IPS-18c (cell line): ENCODE results near the gene SEZ6.

Experiments
- H3K4me3 ChIP-seq: 2 replicates; pipeline ENCODE4 v1.7.0; 2013; ENCODE audit warnings: low read depth, mild to moderate bottlenecking, low read length, moderate library complexity; ENCODE audit not compliant: insufficient read depth
- H3K9me3 ChIP-seq: one replicate; pipeline ENCODE4 v1.6.1; 2013; ENCODE audit warnings: mild to moderate bottlenecking, low read length, moderate library complexity; ENCODE audit not compliant: control insufficient read depth, insufficient read depth

Gene SEZ6

DNA sequence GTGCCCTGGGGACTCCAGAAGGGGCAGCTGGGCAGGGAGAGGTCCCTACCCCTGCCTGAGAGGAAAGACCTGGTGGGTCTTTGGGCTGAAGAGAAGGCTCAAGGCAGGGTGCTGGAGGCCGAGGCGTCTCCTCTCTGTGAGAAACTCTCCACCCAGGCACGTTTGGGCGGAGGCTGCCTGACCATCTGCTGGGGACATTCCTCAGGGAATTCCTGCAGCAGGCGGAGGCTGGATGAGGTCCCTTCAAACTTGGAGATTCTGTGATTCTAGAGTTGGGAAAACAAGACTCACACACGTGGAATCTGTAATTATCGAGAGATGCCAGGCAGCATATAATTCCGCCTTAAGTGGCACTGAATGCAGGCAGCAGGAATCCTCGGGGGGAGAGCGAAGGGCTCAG lies 33.4 kb downstream of the SEZ6 start:
- Histone ChIP-seq H3K9me3 (no peaks in the 10 kb centered on the region), H3K4me3 (no peak overlapping the region)

DNA sequence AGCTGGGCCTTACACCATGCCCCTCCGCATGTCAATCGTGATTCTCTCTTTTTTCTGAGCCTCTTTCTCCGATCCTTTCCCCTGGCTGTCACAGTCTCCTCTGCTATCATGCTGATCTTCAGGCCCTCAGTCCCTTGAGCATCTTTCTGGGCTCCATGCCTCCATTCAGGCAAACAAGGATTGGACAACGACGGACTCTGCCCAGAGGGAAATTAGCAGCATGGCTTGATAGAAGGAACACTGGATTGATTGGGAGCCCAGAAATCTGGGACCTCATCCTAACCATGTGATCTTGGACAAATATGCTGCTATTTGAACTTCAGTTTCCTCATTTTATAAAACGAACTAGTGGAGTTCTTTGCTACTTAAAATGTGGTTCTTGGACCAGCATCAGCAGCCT lies 35.0 kb downstream of the SEZ6 start:
- Histone ChIP-seq H3K4me3 (no peak overlapping the region), H3K9me3 (no peaks in the 10 kb centered on the region)

GRCh38 chr17:28969706-28970393 lies 36.0 kb downstream of the SEZ6 start:
- H3K4me3 ChIP-seq, result no peak overlapping the region
- no peaks in the 10 kb centered on the region for H3K9me3 ChIP-seq

DNA sequence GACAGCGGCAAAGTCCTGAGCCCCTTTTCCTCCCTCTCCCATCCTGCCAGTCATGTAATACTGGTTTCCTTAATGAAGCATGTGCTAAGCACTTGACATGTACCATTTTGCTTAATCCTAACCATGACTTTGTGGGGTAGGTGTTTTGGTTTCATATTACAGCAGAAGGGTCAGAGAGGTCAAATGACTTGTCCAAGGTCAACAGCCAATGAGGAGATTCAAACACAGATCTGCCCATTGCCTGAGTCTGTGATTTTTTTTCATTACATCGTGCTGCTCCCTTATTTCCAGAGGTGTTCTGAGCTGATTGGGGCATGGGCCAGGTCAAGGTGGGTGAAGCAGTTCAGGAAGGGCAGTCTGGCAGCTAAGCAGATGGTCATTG lies 36.9 kb downstream of the SEZ6 start:
- H3K9me3 ChIP-seq, result no peaks in the 10 kb centered on the region
- H3K4me3 ChIP-seq, result no peak overlapping the region

GRCh38 chr17:28968231-28968913 lies 37.5 kb downstream of the SEZ6 start:
- H3K4me3 ChIP-seq, result no peak overlapping the region

DNA sequence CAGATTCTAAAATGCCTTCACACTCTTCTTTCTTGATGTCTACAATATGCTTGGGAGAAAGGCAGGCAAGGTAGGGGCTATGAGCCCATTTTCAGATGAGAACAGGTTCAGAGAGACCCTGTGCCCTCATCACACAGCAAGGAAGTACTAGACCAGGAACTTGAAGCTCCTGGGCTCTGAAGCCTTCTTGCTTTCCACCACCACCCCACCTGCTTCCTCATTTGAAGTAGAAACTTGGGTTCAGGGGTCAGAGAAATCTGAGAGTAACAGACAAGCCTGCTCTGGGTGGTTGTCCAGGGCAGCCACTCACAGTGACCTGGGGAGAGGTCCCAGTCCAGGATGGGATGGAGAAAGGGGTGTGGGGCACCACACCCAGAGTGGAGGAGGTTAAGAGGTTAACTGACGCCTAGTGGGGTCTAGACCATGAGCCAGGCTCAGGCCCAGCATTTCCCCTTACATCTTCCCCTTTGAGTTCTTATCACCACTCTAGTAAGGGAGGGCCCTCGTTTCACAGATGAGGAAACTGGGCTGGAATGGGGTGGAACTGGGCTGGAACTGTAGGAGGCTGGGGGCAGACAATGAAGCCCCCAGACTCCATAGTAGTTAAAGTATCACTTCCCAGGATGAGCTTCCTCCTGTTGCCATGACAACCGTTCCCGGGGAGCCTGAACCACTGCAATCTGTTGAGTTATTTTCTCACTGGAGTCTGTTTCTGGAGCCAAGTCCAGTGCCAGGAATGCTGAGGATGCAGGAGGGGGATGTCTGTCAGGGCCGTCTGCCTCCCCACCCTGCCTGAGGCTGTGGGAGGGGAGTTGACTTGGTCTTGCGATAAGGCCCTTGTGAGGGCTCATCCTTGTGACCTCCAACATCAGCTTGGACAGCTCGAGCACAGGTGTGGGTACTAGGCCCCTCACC lies 38.4 kb downstream of the SEZ6 start:
- no peaks in the 10 kb centered on the region for H3K9me3 ChIP-seq
- no peak overlapping the region for H3K4me3 ChIP-seq

More at GRCh38 chr17:28968231-28968913, 37.5 kb downstream of the SEZ6 start:
- no peaks in the 10 kb centered on the region for H3K9me3 ChIP-seq

DNA sequence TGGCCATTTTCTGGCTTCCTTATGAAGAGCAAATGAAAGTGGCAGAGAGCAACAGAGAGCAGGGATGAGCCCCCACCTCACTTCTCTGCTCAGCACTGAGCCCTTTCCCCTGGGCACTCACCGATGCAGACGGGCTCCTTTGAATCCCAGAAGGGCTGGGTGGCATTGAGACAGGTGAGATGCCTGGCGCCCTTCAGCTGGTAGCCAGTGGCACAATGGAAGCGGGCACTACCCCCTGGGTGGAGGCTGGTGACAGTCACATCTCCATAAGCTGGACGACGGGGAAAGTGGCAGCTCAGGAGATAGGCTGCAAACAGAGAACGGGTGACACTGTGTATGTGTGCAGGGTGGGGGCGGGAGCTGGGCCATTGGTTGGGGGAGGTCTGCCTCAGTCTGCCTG lies 42.0 kb downstream of the SEZ6 start:
- Histone ChIP-seq H3K9me3 (no peaks in the 10 kb centered on the region), H3K4me3 (no peak overlapping the region)

DNA sequence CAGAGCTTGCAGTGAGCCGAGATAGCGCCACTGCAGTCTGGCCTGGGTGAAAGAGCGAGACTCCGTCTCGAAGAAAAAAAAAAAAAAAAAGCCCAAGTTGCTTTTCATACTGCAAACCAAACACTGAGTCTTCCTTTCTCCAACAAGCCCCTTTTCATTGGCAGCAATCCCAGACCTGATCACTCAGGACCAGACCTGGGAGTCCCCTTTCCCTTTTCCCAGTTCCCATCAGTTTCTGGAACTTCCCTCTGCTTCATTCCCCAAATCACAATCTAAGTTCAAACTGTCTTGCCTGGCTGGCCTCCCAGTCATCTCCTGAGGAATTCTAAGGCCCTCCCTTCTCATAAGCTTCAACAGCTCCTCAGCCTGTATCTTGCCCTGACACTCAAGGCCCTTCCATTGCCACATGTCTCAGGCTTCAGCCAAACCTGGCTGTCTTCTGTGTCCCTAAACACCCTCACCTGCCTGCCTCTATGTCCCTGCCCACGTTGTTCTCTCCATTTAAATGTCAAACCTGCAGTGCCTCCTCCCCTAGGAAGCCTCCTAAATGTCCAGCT lies 42.7 kb downstream of the SEZ6 start:
- Histone ChIP-seq H3K4me3 (no peak overlapping the region), H3K9me3 (no peaks in the 10 kb centered on the region)

DNA sequence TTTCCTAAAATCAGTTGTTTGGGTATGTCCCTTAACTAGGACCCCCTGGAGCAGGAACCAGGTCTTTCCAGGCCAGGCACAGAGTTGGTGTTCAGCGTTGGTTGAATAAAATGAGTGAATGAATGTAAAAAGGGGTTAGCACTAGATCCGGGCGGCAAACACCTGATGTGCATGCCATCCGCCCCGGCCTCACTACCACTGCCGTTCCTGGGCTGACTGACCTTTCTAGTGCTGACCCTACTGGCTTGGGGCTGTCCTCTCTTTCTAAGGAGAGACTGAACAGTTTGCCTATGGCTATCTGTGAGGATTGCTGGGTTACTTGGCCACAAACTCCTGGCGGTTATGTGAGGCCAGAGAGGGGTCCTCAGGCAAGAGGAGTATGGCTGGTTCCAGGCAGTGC lies 44.4 kb downstream of the SEZ6 start:
- no peaks in the 10 kb centered on the region for H3K9me3 ChIP-seq

DNA sequence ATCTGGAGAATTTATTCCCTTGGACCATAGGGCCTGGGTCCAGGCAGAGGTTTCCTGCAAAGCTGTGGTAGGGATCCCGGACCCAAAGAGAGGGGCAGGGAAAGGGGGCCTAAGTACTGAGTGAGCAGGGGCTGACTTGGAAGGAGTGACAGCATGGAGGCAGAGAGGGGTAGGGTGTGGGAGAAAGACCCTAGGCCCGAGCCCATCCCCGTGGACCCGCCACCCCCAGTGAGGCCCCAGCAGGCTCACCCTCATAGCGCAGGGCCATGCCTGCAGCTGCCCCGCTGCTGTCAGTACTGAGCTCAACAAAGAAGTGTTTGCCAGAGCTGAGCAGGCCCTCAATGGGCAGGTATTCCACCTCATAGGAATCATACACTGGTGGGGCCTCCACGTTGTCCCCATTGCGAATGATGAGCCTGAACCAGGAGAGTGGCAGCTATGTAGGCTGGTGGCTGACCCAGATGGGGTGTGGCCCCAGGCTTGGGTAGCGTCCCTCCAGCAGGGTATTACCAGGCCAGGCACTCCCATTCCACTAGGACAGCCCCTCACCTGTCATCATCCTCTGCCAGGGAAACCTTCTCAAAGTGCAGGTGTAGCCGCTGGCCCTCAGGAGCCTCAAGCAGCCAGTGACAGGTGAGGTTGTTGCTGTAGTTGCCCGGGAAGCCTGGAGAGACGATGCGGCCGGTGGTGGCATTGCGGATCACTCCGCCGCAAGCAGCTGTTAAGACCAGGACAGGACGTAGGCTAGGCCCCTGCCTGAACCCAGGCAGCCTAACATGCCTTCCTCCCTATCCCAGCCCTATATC lies 45.4 kb downstream of the SEZ6 start:
- no peak overlapping the region for H3K4me3 ChIP-seq
- H3K9me3 ChIP-seq, result no peaks in the 10 kb centered on the region

More for the DNA sequence above, 44.4 kb downstream of the SEZ6 start:
- no peak overlapping the region for H3K4me3 ChIP-seq

DNA sequence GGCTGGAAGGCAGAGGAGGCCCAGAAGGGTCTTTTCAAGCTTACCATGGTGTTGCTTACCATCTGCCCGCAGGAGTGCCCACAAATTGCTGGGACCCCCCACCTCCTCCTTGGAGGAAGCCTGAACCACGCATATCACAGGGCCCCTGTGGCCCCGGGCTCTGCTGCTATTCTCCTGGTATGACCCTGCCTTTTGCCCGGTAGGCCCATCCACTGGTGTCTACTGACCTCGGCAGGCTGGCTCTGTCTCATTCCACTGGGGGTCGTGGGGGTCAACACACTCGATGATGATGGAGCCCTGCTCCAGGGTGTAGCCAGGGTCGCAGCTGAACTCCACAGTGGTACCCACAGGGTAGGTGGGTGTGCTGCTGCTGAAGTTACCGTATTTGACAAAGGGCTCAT lies 46.4 kb downstream of the SEZ6 start:
- Histone ChIP-seq H3K9me3 (no peaks in the 10 kb centered on the region), H3K4me3 (no peak overlapping the region)

- Histone ChIP-seq H3K4me3 (no peak overlapping the region), H3K9me3 (no peaks in the 10 kb centered on the region)
Measured at GRCh38 chr17:28958820-28959455, 46.9 kb downstream of the SEZ6 start.

GRCh38 chr17:28957992-28958355 lies 47.9 kb downstream of the SEZ6 start:
- H3K9me3 ChIP-seq, result no peaks in the 10 kb centered on the region
- no peak overlapping the region for H3K4me3 ChIP-seq

DNA sequence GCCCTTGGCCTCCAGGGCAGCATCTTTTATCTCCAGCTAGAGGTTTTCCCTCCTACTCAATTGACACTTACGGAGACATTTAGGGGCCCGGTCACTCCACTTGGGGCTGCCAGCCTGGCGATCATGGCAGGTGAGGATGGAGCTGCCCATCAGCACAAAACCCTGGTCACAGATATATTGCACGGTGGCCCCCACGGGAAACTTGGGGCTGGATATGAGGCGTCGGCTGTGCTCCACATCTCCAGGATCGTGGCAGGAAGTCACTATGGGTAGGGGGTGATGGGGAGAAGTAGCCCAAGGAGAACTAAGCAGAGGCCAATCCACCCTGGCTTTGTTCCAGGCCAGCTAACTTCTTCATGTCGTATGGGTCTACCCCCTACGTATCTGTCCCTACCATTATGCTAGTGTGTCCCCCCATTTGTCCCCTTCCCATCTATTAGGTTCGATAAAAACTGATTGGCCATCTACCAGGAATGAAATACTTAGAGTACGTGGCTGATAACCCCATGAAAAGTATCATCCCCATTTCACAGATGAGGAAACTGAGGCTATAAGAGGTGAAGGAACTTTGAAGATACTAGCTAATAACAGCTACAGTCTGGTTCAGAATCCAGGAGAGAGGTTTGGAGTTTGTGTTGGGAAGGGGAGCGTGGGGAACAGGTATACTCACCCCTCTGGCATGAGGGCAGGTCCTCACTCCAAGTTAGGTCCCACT lies 48.4 kb downstream of the SEZ6 start:
- H3K9me3 ChIP-seq, result no peaks in the 10 kb centered on the region
- no peak overlapping the region for H3K4me3 ChIP-seq

DNA sequence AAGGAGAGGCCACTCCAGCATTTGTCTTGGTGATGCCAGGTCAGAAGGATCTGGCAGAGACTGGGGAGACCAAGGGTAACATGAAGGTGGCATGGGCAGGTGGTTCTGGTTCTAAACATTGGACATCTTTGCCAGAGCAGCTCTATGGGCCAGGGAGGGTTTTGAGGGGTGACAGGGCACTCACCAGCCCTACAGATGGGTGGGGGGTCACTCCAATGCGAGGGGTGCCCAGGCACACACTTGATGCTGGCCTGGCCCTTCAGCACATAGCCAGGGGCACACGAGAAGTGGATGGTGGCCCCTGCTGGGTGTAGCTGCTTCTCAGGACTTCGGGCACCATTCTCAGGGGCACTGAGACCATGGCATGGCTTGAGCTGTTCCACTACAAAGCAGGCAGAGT lies 49.0 kb downstream of the SEZ6 start:
- no peaks in the 10 kb centered on the region for H3K9me3 ChIP-seq

DNA sequence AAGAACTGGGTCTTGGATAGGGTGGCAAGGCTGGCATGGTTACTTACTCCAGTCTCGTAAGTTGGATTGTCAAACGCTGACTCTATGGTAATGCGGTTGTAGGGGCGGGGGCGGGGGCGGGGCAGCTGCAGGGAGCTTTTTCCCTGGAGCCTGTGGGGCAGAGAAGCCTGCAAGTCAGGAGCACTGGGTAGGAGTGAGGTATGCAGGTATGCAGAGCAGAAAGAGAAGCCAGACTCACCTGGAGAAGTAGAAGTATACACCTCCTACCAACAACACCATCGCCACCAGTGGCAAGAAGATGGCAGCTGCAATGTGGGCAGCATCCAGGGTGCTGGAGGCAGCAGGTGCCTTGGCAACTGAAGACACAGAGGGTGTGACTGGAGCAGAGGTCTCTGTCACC lies 49.7 kb downstream of the SEZ6 start:
- Histone ChIP-seq H3K4me3 (peak overlapping the region; percentile 12; the same call in 1 of the 2 replicates), H3K9me3 (no peaks in the 10 kb centered on the region)

More for the DNA sequence above, 49.0 kb downstream of the SEZ6 start:
- H3K4me3 ChIP-seq, result no peak overlapping the region
